ENCODE measurements around the gene MAPK1IP1L.

The MAPK1IP1L gene

DNA sequence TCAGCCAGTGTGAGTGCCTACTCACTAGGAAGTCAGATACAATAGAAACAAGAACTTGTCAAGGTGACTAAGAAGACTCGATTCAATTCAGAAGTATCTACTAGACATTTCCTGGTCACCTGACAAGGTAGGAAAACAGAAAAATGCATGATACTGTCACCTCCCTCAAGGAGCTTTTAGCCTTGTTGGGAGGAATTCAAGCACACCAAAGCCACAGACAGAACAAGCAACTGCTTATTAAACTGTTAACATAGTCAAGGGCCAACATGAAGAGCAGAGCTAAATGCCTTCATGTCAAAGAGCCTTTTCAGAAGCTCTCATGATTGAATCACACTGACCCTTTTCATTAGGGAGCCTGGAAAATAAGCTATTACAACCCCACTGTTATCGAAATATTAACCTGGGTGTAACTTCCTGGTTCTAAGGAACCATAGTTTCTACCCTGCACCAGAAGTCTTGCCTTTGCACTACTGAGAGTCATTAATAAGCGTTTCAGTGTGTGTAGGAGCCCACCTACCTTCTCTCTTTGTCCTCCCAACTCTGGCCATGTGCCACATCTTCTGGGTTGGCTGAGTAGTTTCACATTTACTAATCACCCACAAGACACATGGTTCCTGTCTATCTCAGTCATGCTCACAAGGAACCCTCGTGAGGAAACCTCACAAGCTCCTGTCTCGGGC is 46.6 kb downstream of the MAPK1IP1L start:
- peak; percentile 43 for DNase-seq (ENCODE audit: low read depth)

DNA sequence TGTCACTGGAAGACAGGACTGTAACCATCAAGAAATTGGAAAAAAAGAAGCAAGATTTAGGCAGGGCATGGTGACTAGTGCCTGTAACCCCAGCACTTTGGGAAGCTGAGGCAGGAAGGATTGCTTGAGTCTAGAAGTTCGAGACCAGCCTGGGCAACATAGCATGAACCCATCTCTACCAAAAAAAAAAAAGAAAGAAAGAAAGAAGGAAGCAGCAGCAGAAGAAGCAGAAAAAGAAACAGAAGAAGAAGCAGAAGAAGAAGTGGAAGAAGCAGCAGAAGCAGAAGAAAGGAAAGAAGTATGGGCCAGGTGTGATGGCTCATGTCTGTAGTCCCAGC is 47.1 kb downstream of the MAPK1IP1L start:
- no peak for DNase-seq (ENCODE audit: low read depth)

DNA sequence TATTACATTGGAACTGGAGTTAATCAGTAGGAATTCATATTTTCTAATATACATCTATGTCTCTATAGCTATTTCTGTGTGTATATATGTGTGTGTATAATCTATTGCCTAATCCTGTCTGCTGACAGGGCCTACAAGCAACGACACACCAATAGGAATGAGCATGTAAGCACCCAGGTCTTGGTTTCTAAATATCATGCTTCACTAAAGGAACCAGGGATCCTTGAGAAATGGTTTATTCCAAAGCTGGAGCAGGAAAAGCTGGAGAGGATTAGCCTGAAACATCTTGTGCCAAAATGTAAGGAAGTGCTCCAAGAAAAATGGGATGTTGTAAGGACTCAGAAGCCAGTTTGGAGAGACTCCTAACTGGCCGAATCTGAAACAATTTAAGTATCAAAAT is 48.3 kb downstream of the MAPK1IP1L start:
- DNase-seq (ENCODE audit: low read depth), result no peak

DNA sequence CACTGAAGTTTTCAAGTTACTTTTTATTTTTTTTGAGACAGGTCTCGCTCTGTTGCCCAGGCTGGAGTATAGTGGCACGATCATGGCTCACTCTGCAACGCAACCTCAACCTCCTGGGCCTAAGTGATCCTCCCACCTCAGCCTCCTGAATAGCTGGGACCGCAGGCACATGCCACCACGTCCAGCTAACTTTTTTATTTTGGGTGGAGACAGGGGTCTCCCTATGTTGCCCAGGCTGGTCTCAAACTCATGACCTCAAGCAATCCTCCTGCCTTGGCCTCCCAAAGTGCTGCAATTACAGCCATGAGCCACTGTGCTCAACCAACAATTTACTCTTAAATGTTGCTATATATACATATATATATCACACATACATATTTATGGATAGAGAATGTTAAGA is 50.3 kb downstream of the MAPK1IP1L start:
- no peak for DNase-seq (ENCODE audit: low read depth)

DNA sequence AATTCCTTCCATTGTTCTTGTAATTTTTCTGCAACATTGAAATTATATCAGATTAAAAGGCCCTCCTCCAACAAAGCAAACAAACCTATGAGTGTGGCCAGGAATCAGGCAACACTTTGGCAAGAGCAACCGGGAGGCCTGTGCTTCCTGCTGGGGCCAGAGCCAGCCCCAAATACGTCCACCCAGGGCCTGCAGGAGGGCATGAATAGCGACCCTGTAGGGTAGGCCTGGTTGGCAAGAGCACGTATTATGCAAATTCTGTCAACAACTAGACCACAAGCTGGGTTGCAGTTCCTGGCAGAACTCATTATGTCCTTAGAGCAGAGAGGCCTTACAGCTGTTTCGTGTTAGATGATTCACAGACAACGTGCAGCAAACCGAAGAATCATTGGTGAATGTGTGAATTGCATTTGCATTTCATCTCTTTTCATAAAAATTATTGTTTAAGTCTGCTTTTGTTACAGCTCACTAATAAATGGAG is 50.7 kb downstream of the MAPK1IP1L start:
- DNase-seq (ENCODE audit: low read depth), result no peak

DNA sequence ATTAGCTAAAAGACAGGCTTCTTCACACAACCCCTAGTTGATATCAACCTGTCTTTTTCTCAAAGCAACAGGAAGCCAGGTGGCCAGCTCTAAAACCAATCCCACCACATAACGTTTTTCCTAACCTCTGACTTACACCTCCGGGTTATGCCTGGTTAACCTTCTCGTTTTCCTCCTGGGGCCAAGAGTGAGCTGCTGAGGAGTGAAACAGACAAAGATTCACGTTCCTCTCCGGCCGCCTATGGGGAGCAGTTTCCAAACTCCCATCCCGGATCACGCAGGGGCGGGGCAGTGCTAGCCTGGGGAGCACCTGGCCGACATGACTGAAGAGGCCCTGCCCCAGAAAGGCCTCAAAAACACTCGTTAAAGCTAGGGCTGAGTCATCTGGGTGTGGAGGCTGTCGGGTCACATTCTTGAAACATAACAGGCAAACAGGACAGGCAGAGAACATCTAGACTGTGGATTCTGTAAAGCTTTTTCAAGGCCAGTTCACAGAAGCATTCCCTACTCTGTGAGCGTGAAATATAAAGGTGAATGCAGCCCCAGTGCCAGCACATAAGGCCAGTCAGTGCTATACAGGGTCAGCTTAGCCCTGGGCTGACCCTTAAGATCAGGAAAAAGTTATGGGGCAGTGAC is 51.7 kb downstream of the MAPK1IP1L start:
- DNase-seq (ENCODE audit: low read depth), result peak; percentile 33

DNA sequence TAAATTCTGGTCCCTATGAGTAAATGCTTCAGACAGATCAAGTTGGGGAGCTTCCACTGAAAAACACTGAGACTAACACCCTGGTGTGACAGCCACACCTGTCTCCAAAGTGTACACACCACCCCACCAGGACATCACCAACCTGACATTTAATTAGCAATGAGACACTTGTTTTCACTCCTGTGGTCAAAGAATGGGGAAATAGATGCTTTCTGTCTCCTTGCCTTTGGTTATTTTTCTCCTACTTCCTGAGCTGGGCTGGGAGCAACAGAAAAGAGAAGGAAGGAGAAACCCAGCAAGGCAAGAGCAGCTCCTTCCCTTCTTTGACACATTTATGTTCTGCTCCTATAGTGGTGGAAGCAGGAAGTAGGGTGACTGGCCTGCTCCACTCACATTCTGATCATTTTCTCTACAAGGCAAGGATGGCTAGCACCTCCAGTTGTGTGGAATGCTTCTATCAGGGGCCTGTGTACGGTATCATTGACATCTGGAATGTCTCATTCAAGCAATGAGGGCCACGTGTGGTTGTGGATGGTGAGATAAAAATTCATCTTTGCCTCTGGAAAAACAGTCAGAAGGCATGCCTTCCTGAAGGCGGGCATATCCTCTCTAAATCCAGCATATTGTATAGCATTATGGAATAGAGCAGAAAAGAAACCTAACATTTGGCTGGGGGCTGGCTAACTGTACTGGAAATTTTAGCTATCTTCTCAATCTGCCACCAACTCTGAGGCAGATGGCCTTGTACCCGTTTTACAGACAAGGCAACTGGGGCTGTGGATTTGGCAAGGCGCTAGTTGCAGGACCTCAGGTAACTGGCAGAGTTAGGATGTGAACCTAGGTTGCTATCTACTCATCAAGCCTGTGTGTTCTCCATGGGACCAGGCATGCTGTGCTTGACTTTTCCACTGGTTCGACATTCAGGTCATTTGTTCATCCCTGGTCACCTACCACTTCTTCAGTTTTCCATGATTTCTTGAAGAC is 52.8 kb downstream of the MAPK1IP1L start:
- no peak for DNase-seq (ENCODE audit: low read depth)

DNA sequence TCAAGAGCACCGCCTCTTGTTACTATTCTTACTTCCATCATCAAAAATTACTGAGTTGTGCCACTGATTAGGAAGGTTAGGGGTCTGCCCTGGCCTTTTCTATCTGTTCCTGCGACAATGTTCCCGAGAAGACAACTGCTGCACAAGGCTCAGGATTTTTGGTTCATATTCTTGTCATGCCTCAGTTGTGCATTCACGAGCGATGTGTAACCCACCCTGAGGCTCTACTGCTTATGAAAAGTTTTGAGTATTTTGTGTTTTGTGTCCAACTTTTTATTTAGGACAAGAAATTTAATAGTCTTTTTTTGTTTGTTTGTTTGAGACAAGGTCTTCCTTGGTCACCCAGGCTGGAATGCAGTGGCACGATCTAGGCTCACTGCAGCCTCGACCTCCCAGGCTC is 54.5 kb downstream of the MAPK1IP1L start:
- DNase-seq (ENCODE audit: low read depth), result no peak

DNA sequence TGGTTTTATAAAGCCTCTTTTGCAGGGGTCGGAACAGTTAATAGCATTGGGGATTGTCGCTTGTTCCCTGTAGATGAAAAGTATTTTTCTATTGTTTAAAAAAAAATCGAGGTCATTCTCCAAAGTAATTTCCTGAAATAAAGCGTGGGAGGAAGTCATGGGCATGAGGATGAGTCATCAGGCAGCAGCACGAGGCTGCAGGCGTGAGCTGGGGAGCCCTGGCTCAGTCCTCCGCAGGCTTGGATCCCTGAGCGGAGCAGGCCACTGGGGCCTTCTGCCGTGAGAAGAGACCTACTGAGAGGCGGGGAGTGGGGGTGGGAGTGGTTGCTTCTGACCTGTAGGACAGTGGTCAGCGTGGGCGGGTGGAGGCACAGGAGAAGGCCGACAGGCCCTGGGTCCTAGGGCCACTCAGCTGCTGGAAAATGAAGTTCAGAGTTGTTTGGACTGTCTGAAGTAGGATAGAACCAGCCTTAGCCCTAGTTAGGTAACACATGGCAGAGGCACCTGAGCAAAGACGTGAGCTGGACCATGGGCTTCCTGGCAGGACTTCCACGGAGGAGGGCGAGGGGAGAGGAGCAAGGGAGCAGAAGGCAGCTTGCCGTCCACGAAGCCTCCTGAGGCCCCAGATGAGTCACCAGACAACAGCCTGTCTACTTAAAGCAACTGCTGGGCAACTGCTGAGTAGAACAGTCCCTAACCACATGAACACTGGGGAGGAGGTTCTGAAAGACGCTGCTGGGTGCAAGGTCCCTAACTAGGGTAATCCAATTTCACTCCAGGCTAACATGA is 56.5 kb downstream of the MAPK1IP1L start:
- DNase-seq (ENCODE audit: low read depth), result no peak

DNA sequence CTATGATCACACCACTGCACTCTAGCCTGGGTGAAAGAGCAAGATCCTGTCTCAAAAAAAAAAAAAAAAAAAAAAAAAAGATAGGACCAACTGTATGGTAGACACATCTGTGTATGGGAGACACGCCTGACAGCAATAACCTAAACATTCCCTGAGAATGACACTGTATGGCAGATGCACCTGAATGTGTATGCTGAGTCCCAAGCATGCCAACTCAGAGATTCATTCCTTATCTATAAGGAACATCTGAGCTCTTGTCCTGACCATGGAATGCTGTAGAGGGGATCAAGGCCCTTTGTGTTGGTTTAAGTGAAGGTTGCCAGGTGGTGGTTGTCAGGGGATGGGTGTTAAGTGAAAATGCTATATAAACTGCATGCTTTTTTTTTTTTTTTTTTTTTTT is 58.4 kb downstream of the MAPK1IP1L start:
- DNase-seq (ENCODE audit: low read depth), result no peak

DNA sequence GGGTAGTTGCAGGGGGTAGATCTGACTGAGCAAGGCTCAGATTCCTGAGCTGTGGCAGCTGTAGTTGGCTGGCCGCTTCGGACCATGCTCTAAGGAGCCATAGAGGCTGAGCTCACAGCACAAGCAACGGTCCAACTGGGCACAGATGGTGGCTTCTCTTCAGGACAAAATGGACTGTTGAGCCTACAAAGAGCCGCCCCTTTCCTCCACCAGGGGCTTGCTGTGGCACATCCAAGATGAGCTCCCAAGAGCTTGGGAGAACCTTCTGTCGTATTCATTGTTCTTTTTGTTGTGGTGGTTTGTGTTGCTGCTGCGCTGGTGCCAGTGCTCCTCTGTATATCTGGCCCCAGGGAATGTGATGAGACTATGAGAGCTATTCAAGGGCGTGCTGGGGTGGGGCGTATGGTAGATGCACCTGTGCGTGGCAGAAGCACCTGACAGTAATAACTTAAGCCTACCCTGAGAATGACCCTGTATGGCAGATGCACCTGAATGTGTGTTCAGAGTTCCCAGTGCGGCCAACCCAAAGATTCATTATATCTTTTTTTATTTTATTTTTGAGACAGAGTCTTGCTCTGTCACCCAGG is 59.8 kb downstream of the MAPK1IP1L start:
- DNase-seq (ENCODE audit: low read depth), result no peak

DNA sequence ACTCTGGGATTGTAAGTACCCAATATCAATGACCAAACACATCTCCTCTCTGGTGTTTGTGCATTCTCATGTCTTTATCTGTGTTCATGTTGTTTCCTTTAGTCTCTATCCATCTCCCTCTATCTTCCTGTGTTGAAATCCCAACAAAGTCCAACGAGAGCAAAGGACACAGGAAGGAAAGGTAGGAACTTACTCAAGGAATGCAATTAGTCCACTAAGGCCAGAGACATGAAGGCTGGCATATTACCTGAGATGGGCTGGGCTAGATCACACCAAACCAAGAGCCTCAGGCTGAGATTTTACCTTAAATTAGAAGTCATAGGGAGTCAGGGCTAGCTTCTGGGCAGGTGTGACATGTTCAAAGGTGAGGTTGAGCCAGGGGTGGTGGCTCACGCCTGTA is 63.3 kb downstream of the MAPK1IP1L start:
- no peak for DNase-seq (ENCODE audit: low read depth)

DNA sequence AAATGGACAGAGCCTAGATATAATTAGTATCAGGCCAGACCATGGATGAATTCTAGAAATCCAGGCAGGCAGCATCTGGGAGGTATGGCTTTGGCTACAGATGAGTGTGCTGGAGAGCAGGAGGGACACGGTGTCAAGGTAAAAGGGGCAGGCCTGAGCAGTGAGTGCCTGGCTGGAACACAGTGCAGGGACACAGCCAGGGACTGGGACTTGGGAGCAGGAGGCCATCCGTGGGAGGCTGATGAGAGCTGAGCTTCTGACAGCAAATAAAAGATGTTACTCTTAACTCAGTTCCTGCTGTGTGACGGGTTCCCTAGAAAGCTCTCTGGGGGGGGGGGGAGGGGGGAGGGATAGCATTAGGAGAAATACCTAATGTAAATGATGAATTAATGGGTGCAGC is 64.0 kb downstream of the MAPK1IP1L start:
- DNase-seq (ENCODE audit: low read depth), result no peak

DNA sequence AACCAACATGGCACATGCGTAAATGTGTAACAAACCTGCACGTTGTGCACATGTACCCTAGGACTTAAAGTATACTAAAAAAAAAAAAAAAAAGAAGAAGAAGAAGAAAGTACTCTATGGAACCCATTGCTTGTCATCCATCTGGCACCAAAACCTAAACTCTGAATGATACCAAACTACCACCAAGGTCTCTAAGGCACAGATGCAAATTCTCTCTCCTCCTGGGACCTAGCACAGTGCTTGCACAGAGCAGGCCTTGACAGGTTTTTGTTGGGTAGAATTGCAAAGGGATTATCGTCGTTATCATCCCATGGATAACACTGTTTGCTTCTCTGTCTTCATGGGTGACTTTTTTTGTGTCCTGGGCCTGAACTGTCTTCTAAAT is 64.4 kb downstream of the MAPK1IP1L start:
- no peak for DNase-seq (ENCODE audit: low read depth)

DNA sequence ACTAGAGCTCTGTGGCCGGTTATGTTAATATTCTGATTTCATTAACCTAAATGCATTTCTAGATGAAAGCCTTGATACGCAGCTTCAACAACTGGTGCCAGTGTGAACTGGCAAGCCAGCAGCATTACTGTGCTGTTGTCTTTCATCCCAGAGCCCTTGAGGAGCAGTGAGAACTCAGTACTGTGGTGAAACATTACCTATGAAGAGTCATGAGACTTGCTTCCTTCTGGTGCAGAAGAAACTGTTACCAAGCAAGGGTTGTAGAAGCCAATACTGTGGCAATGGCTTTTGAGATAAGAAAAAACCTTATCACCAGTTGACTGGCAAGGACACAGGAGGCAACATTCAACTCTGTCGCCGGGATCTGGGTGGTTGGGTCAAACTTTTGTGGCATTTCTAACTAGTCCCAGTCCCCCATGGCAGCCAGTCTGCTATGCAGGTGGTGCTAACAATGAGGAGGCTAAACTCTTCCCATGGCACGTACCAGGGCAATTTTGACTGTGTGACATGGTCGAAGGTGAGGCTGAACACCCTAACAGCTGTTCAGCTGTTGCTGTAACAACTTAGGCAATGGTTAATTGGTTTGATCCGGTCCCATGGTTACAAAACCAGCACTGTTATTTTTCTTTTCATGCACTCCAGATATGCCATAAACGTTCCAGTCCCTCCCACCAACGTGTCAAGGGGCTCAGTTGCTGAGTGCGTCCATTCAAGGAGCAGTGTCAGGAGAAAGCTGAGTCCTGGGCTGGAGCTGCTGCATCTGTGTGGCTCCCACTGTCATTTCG is 65.0 kb downstream of the MAPK1IP1L start:
- DNase-seq (ENCODE audit: low read depth), result no peak

DNA sequence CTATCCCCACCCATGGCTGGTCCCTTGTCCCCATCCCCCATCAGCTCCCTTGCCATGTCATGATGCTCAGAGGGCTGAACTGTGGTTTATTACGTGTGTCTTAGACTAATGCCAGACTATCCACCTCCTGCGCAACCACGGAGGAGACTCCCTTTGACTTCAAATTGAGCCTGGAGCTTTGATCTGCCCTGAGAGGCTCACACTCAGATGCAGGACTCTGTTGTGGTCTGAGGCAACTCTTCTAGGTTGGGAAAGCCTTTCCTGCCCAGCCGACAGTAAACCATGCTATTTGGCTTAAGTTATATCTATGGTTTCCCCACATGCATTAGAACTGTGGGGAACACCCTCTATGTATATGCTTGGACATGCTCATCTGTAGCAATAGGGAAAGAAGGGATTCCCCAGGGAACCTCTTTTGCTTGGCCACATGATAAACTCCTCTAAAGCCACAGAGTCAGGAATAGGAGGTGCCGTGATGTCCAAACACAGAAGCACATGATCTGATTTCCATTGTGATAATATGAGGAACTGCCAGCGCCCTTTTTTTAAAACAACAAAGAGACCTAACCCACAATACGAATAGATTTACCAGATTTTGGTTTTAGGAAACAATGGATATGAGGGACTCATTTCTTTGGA is 66.5 kb downstream of the MAPK1IP1L start:
- DNase-seq (ENCODE audit: low read depth), result no peak

DNA sequence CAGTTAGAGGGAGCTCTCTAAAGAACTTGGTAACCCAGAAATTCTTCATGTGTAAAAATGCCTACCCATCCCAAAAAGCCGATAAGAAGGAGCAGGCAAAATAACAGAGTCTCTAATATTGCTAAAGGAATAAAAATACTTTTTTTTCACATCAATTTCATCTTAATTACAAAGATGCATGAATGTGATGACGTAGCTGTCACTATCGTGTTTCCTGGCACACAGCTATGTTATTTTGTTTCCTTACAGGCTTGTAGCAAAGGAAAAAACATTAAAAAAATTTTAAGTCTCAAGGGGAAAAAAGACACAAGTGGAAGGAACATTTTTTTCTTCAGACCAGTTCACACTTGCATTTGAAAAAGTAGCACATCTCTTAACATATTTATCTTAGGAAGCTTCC is 67.3 kb downstream of the MAPK1IP1L start:
- no peak for DNase-seq (ENCODE audit: low read depth)

Data from activated T-cell treated with anti-CD3 and anti-CD28 coated beads for 48 hours (primary cell).